ENCODE results near the gene BPIFB4.
"Not testable (repeated sequence)": the region's sequence is repeated elsewhere in the genome, so short reads cannot be mapped to it uniquely, and the experiment has no call there.

- TF ChIP-seq CTCF (optimal IDR thresholded peaks at IDR 0.05 in 1 of 3, IDR thresholded peaks at IDR 0.05 in 1 of 3, conservative IDR thresholded peaks at IDR 0.05 in 1 of 3; ENCODE audit: extremely low read depth in 1 of 3, insufficient read depth in 2 of 3, low read length in 3 of 3) = peak; percentile 70 to 88 (median 81)
- TF ChIP-seq EZH2 (IDR thresholded peaks at IDR 0.05; ENCODE audit: low read length) = not testable (repeated sequence)
Observed at GRCh38 chr20:33095902-33096584, 16.6 kb downstream of the BPIFB4 start.
